Measurements from ENCODE around the gene TMEM229B.
A peak's percentile ranks its signal among the peaks of the same experiment; 100 is the strongest.

TMEM229B gene

GRCh38 chr14:67492538-67492937 is 4.0 kb upstream of the TMEM229B start:
- FAIRE-seq, result peak; percentile 33

GRCh38 chr14:67491741-67492507 is 3.4 kb upstream of the TMEM229B start:
- no peak for DNase-seq (ENCODE audit: insufficient read length, low spot score)
- TF ChIP-seq POU2F2 (IDR thresholded peaks at IDR 0.05; ENCODE audit: low read depth, low read length) (no peak), SPI1 (IDR thresholded peaks at IDR 0.05; ENCODE audit: low read depth, low read length) (no peak), PAX5 (IDR thresholded peaks at IDR 0.05; ENCODE audit: insufficient read depth, low read length, severe bottlenecking) (no peak), POLR2A (IDR thresholded peaks at IDR 0.05; ENCODE audit: low read depth, low read length) (no peak), TAF1 (IDR thresholded peaks at IDR 0.05; ENCODE audit: low read depth, low read length) (no peak), POLR2AphosphoS5 (IDR thresholded peaks at IDR 0.05; ENCODE audit: low read depth, low read length) (no peak)
- peak; percentile 38 for FAIRE-seq

More at GRCh38 chr14:67492538-67492937, 4.0 kb upstream of the TMEM229B start:
- no peak for TF ChIP-seq PAX5 (IDR thresholded peaks at IDR 0.05; ENCODE audit: insufficient read depth, low read length, severe bottlenecking)
- TF ChIP-seq POU2F2 (IDR thresholded peaks at IDR 0.05; ENCODE audit: low read depth, low read length), result no peak
- no peak for TF ChIP-seq SPI1 (IDR thresholded peaks at IDR 0.05; ENCODE audit: low read depth, low read length)
- no peak for TF ChIP-seq TAF1 (IDR thresholded peaks at IDR 0.05; ENCODE audit: low read depth, low read length)
- no peak for TF ChIP-seq POLR2A (IDR thresholded peaks at IDR 0.05; ENCODE audit: low read depth, low read length)
- no peak for TF ChIP-seq POLR2AphosphoS5 (IDR thresholded peaks at IDR 0.05; ENCODE audit: low read depth, low read length)
- no peak for DNase-seq (ENCODE audit: insufficient read length, low spot score)

- no peak for FAIRE-seq
- TF ChIP-seq SPI1 (IDR thresholded peaks at IDR 0.05; ENCODE audit: low read depth, low read length) (no peak), POU2F2 (IDR thresholded peaks at IDR 0.05; ENCODE audit: low read depth, low read length) (no peak), POLR2A (IDR thresholded peaks at IDR 0.05; ENCODE audit: low read depth, low read length) (no peak), TAF1 (IDR thresholded peaks at IDR 0.05; ENCODE audit: low read depth, low read length) (no peak), PAX5 (IDR thresholded peaks at IDR 0.05; ENCODE audit: insufficient read depth, low read length, severe bottlenecking) (no peak), POLR2AphosphoS5 (IDR thresholded peaks at IDR 0.05; ENCODE audit: low read depth, low read length) (no peak)
- DNase-seq (ENCODE audit: insufficient read length, low spot score), result no peak
These were observed 2.8 kb upstream of the TMEM229B start for GRCh38 chr14:67491285-67491684.

GRCh38 chr14:67490196-67490595 is 1.7 kb upstream of the TMEM229B start:
- no peak for TF ChIP-seq POLR2A (IDR thresholded peaks at IDR 0.05; ENCODE audit: low read depth, low read length)
- no peak for TF ChIP-seq POU2F2 (IDR thresholded peaks at IDR 0.05; ENCODE audit: low read depth, low read length)
- TF ChIP-seq PAX5 (IDR thresholded peaks at IDR 0.05; ENCODE audit: insufficient read depth, low read length, severe bottlenecking), result no peak
- no peak for TF ChIP-seq SPI1 (IDR thresholded peaks at IDR 0.05; ENCODE audit: low read depth, low read length)
- no peak for TF ChIP-seq TAF1 (IDR thresholded peaks at IDR 0.05; ENCODE audit: low read depth, low read length)
- TF ChIP-seq POLR2AphosphoS5 (IDR thresholded peaks at IDR 0.05; ENCODE audit: low read depth, low read length), result no peak
- DNase-seq (ENCODE audit: insufficient read length, low spot score) (no peak), FAIRE-seq (peak; percentile 5)

- FAIRE-seq (peak; percentile 66), DNase-seq (ENCODE audit: insufficient read length, low spot score) (no peak)
- no peak for TF ChIP-seq POLR2AphosphoS5 (IDR thresholded peaks at IDR 0.05; ENCODE audit: low read depth, low read length)
- TF ChIP-seq SPI1 (IDR thresholded peaks at IDR 0.05; ENCODE audit: low read depth, low read length), result no peak
- no peak for TF ChIP-seq PAX5 (IDR thresholded peaks at IDR 0.05; ENCODE audit: insufficient read depth, low read length, severe bottlenecking)
- TF ChIP-seq POLR2A (IDR thresholded peaks at IDR 0.05; ENCODE audit: low read depth, low read length), result no peak
- no peak for TF ChIP-seq TAF1 (IDR thresholded peaks at IDR 0.05; ENCODE audit: low read depth, low read length)
- no peak for TF ChIP-seq POU2F2 (IDR thresholded peaks at IDR 0.05; ENCODE audit: low read depth, low read length)
These were observed 1.2 kb downstream of the TMEM229B start for GRCh38 chr14:67487332-67487731.

GRCh38 chr14:67486890-67487289 is 1.6 kb downstream of the TMEM229B start:
- TF ChIP-seq SPI1 (IDR thresholded peaks at IDR 0.05; ENCODE audit: low read depth, low read length), result no peak
- DNase-seq (ENCODE audit: insufficient read length, low spot score), result no peak
- FAIRE-seq, result no peak

- DNase-seq (ENCODE audit: insufficient read length, low spot score) (no peak), FAIRE-seq (no peak)
- TF ChIP-seq SPI1 (IDR thresholded peaks at IDR 0.05; ENCODE audit: low read depth, low read length) (no peak), POLR2A (IDR thresholded peaks at IDR 0.05; ENCODE audit: low read depth, low read length) (no peak), TAF1 (IDR thresholded peaks at IDR 0.05; ENCODE audit: low read depth, low read length) (no peak), PAX5 (IDR thresholded peaks at IDR 0.05; ENCODE audit: insufficient read depth, low read length, severe bottlenecking) (no peak), POU2F2 (IDR thresholded peaks at IDR 0.05; ENCODE audit: low read depth, low read length) (no peak), POLR2AphosphoS5 (IDR thresholded peaks at IDR 0.05; ENCODE audit: low read depth, low read length) (no peak)
These were observed 2.9 kb downstream of the TMEM229B start for GRCh38 chr14:67485501-67486095.

GRCh38 chr14:67483579-67484285 is 4.8 kb downstream of the TMEM229B start:
- FAIRE-seq (peak; percentile 45), DNase-seq (ENCODE audit: insufficient read length, low spot score) (no peak)
- no peak for TF ChIP-seq TAF1 (IDR thresholded peaks at IDR 0.05; ENCODE audit: low read depth, low read length)

GRCh38 chr14:67482231-67483164 is 6.0 kb downstream of the TMEM229B start:
- DNase-seq (ENCODE audit: insufficient read length, low spot score) (no peak), FAIRE-seq (no peak)
- TF ChIP-seq POU2F2 (IDR thresholded peaks at IDR 0.05; ENCODE audit: low read depth, low read length), result no peak
